HG03064 (cell line): ENCODE data around the gene SRSF7.
"Not testable (repeated sequence)": the region's sequence is repeated elsewhere in the genome, so short reads cannot be mapped to it uniquely, and the experiment has no call there.

Source experiments
- ATAC-seq: cut with Tn5 transposase; IDR thresholded peaks from one replicate; pipeline ENCODE4 v1.9.1; 2021; ENCODE audit warnings: low read depth; ENCODE audit not compliant: unreplicated experiment

Gene SRSF7

DNA sequence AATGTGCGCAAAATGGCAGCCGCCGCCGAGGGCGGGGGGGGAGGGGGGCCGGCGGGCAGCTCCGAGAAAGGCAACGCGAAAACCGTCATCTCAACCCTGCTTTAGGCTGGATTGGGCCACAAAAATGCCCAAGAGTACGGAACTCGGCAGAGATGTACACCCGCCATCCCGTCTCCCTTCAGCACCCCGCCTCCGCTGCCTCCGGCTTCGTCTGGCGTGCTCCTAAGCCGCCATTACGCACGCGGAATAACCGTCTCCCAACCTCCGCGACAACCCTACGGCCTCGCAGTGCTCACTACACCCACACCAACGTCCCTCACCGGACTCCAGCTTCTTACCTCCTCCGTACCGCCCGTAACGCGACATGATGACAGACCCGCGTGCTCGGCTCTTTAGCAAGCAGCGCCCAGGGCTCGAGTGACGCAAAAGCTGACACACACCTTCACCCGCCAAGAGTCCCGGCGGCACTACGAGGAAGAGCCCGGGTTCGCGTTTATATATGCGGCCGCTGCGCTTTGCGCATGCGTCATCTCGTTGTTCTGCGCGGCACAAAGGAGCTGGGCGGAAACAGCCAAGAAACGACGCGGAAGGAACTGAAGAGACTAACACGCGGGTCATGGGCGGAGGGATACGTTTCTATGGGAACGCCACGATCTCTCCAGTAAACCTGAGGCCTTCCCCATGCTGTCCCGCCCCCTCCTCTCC, at the start of gene SRSF7:
SRSF7 (minus strand) TSS at position 471 of the 705 bp plus-strand sequence; CDS start at position 366, 105 bp downstream.
- ATAC-seq = peak; percentile 60

GRCh38 chr2:38797953-38798352, 46.8 kb upstream of the SRSF7 start:
- ATAC-seq = no peak

DNA sequence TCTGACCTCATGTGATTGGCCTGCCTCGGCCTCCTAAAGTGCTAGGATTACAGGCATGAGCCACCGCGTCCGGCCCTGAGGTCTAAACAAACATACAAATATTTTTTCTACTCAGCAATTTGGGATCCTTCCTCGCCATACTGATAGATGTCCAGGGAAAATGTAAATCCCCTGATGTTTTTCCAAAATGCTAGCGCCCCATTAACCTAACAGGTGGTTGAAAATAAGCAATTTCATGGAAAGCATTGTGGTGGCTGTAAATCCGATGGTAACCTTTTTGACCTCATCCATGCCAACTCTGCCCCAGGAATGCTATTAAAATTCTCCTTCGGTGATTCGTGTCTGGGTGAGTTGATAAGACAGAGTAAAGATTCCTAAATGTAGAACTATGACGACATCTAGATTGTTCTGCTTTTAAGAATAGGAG, 46.1 kb upstream of the SRSF7 start:
- no peak for ATAC-seq

DNA sequence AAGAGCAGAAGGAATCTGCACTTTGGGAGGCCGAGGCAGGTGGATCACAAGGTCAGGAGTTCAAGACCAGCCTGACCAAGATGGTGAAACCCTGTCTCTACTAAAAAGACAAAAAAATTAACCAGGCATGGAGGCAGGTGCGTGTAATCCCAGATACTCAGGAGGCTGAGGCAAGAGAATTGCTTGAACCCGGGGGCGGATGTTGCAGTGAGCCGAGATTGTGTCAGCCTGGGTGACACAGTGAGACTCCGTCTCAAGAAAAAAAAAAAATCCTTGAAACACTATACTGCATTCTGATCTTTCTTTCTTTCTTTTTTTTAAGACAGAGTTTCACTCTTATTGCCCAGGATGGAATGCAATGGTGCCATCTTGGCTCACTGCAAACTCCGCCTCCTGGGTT, 43.9 kb upstream of the SRSF7 start:
- not testable (repeated sequence) for ATAC-seq

DNA sequence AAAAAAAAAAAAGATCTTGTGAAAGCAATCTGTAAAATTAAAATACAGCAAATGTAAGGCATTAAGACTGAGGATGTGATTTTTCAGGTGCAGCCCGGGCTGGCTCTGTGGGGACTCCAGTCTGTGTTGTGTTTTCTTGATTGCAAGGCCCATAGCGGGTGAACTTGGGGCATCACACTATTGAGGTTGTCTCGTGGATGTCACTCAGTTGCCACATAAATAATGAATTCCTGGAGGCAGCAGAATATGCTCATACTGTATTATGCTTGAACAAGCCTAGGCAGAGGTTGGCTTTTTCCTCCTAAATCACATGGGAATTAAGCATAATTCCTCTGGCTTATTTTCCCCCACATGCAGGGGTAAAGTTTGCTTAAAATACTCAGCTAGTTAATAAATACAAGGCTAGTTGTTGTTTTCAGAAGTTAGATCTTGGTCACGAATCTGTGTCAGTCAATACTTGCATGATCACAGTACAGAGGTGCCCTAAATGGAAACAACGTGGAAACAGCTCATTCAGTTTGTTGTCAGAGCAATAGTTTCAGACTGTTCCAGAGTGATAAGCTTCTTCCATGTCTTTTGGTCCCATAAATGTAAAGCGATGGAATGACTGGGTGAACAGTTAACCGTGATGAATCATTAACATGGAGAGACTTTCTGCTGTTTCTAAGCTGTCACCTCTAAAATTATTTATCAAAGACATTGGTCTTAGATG, 43.2 kb upstream of the SRSF7 start:
- no peak for ATAC-seq

GRCh38 chr2:38793511-38793910, 42.4 kb upstream of the SRSF7 start:
- no peak for ATAC-seq

DNA sequence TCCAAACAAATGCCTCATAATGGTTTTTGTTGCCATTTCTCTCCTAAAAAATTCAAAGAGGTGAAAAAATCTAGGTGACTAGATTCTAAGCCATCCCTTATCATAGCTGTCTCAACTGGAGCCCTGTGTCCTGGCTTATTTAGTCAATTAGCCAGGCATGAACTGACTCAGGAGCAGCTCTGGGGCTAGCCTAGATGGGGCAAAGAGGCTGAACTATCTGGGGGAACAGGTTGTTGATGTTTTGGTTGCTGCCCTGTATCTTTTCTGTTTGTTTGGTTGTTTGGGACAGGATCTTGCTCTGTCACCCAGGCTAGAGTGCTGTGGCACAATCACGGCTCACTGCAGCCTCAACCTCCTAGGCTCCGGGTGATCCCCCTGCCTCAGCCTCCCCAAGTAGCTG, 41.6 kb upstream of the SRSF7 start:
- no peak for ATAC-seq

DNA sequence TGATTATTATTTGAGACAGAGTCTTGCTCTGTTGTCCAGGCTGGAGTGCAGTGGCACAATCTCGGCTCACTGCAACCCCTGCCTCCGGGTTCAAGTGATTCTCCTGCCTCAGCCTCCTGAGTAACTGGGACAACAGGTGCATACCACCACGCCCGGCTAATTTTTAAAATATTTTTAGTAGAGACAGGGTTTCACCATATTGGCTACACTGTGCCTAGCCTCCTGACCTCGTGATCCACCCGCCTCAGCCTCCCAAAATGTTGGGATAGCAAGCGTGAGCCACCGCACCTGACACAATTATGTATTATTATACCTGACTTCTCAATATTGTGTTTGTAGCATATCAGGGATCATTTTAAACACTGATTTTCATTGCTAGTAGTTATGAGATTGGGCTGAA, 41.2 kb upstream of the SRSF7 start:
- not testable (repeated sequence) for ATAC-seq

- ATAC-seq = no peak
Measured at GRCh38 chr2:38791744-38792143, 40.6 kb upstream of the SRSF7 start.

GRCh38 chr2:38789691-38790090, 38.5 kb upstream of the SRSF7 start:
- ATAC-seq = no peak

DNA sequence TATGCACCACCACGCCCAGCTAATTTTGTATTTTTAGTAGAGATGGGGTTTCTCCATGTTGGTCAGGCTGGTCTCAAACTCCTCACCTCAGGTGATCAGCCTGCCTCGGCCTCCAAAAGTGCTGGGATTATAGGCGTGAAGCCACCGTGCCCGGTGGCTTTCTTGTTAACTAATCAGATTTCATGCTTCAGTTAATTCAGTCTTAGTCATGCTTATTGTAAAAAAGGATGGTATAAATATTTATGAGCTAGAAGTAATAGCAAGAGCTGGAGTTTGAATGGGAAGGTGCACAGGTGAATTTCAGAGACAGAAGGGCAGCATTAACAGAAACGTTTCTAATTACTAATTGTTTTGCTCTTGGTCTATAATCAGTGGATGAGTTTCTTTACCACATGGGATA, 37.1 kb upstream of the SRSF7 start:
- ATAC-seq = no peak

GRCh38 chr2:38783586-38783985, 32.4 kb upstream of the SRSF7 start:
- no peak for ATAC-seq

GRCh38 chr2:38778687-38779082, 27.5 kb upstream of the SRSF7 start:
- ATAC-seq = no peak

DNA sequence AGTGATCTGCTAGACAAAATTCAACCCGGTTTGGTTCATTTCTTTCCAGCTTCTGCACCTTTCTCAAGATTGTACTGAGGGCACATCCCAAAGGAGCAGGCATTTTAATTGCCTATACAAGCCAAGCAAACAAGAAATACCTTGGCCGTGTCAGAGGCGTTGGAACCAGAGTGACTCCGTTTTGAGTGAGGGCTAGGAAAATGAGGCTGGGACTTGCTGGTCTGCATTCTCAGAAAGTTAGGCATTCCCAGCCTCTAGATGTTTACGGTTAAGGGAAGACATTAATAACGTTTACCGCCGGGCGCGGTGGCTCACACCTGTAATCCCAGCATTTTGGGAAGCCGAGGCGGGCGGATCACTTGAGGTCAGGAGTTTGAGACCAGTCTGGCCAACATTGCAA, 25.4 kb upstream of the SRSF7 start:
- ATAC-seq = no peak

DNA sequence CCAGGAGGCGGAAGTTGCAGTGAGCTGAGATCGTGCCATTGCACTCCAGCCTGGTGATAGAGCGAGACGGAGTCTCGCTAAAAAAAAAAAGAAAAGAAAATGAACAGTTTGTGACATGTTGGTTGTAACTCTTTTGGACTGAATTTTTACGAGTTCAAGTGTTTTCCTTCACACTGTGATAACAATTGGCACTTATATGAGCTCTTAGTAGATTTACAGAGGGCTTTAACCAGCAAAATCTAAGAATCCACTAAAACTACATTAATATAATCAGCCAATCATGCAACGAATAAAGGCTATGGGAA, 24.7 kb upstream of the SRSF7 start:
- no peak for ATAC-seq

GRCh38 chr2:38775097-38775920, 24.1 kb upstream of the SRSF7 start:
- ATAC-seq = no peak

GRCh38 chr2:38771632-38772031, 20.5 kb upstream of the SRSF7 start:
- ATAC-seq = no peak

- no peak for ATAC-seq
Measured at GRCh38 chr2:38765551-38765950, 14.4 kb upstream of the SRSF7 start.

DNA sequence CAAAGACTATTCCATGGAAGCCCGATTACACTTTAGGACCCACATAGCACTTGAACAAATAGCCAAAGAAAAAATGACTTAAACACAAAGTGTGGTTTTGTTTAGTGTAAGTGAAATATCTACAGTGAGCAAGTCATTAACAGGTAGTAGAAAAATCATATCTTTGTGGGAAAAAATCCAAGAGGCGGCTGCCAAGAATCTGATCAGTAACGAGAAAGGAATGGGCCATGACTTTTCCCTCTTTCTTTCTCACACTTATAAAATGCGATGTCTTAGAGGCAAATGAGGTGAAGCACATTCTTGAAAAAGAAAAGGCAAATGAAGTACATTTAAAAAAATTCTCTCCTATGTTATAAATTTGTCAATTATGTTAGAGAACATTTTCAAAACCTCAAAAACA, 14.0 kb upstream of the SRSF7 start:
- no peak for ATAC-seq

GRCh38 chr2:38763728-38764127, 12.6 kb upstream of the SRSF7 start:
- ATAC-seq = no peak

GRCh38 chr2:38763228-38763627, 12.1 kb upstream of the SRSF7 start:
- ATAC-seq = no peak

GRCh38 chr2:38755891-38756290, 4.7 kb upstream of the SRSF7 start:
- not testable (repeated sequence) for ATAC-seq
